Measurements from ENCODE around the gene ACSM4.
A peak's percentile ranks its signal among the peaks of the same experiment; 100 is the strongest.
"Not testable (repeated sequence)": the region's sequence is repeated elsewhere in the genome, so short reads cannot be mapped to it uniquely, and the experiment has no call there.

The ACSM4 gene, protein sequence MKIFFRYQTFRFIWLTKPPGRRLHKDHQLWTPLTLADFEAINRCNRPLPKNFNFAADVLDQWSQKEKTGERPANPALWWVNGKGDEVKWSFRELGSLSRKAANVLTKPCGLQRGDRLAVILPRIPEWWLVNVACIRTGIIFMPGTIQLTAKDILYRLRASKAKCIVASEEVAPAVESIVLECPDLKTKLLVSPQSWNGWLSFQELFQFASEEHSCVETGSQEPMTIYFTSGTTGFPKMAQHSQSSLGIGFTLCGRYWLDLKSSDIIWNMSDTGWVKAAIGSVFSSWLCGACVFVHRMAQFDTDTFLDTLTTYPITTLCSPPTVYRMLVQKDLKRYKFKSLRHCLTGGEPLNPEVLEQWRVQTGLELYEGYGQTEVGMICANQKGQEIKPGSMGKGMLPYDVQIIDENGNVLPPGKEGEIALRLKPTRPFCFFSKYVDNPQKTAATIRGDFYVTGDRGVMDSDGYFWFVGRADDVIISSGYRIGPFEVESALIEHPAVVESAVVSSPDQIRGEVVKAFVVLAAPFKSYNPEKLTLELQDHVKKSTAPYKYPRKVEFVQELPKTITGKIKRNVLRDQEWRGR

DNA sequence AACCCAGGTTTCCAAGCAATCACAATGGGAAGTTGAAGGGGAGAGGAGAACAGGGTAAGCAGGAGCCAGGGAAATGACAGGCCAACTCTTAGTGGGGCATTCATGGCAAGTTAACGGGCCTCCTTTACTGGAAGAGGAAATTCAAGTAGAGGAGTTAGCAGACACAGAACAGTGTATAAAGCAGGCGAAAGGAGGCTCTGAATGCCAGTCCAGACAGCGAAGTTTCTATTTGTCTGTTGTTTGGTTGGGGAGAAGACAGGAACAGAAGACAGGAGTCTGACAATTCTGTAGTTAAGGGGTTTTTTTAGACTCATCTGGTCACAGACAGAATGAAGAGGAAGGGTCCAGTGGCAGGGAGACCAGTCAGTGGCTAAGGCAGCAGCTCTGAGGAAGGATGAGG, at the start of gene ACSM4:
Gene ACSM4 (plus strand): TSS at position 301 of the 400 bp plus-strand sequence. CDS start 260 bp downstream, outside the sequence.
- no peak for DNase-seq (ENCODE audit: low read depth)

DNA sequence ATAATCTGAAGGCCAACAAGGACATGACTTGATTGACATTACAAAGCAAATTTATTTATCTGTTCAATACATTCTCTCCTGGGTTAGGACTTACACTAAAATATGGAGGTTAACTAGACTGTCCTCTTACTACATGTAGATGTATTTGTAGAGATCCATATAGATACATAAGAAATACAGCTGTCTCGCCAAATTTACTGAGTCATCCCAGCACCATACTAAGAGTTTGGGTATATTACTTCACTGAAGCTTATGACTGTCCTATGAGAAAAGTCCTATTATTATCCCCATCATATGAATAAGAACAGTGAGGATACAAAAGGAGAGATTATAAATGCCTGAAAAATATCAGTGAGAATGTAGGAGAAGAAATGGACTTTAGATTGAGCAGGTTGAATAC, 44.8 kb upstream of the ACSM4 start:
- no peak for DNase-seq (ENCODE audit: low read depth)

DNA sequence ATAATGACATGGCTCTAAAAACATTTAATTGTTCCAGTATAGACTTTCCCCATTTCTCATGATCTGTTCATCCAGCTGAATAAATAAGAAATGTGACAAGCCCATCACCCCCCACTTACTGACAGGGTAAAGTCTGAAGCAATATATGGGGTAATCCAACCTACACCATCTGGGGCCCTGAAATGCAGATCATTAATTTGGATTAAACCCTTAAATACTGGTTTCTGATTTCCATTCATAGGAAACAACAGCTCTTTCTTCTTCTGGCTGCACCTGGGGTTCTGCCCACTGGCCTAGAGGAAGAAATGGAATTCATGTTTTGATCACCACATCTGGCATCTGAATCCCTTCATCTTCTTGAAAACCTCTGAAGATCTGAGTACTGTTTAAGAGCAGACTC, 39.3 kb upstream of the ACSM4 start:
- DNase-seq (ENCODE audit: low read depth) = no peak

DNA sequence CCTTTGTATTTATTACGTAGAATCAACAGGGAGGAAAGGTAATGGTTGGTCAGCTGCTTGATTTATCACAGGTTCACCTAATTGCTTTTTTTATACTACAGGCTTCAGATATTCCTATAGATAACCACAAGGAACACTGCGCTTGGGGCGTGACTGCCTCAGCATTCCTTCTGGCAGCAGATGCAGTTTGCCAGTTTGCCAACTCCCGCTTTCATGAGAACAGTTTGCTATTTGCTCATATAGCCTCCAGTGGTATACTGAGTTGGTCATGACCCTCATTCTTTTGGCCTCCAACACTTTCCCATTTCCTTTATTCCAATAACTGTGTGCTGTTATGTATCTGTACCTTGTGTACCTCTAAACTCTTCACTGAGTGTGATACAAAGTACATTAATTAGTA, 38.6 kb upstream of the ACSM4 start:
- no peak for DNase-seq (ENCODE audit: low read depth)

DNA sequence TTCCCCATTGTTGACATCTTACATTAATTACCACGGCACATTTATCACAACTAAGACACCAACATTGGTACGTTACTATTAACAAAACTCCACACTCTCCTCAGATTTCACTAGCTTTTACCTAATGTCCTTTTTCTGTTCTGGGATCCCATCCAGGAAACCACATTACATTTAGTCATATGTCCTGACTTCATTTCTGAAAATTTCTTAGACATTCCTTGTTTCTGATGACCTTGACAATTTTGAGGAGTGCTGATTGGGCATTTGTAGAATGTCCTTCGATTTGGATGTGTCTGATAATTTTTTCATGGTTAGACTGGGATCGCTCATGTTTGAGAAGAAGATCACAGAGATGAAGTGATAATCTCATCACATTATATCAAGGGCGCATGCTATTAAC, 34.6 kb upstream of the ACSM4 start:
- no peak for DNase-seq (ENCODE audit: low read depth)

DNA sequence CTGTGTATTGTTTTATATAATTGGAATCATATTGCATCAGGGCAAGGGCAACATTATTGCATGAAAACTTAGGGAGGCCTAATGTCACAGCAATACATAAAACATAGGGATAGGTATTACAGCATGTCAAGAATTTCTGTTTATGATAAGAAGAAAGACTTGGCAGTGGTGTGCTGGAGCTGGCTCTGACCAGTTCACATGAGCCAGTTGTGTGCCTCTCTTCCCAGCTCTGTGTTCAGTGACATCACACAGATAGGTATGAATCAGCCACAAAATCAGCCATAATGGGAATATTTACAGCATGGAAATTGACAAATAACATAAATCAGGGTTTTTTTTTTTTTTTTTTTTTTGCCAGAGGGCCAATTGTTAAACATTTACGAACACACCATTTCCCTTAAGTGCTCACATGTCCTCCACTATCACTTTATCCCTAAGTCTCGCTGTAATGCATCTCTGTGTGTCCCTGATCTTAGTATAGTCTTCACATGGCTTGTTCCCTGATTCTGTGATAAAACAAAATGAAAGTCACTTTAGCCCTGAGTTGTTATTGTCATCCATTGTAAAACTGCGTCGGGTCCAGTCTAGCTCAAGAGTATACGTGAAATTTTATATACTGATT, 31.9 kb upstream of the ACSM4 start:
- DNase-seq (ENCODE audit: low read depth) = no peak

DNA sequence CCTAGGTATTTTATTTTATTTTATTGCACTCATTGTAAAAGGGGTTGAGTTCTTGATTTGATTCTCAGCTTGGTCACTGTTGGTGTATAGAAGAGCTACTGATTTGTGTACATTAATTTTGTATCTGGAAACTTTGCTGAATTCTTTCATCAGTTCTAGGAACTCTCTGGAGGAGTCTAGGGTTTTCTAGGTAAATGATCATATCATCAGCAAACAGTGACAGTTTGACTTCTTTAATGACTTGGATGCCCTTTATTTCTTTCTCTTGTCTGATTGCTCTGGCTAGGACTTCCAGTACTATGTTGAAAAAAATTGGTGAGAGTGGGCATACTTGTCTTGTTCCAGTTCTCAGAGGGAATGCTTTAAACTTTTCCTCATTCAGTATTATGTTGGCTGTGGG, 28.4 kb upstream of the ACSM4 start:
- not testable (repeated sequence) for DNase-seq (ENCODE audit: low read depth)

DNA sequence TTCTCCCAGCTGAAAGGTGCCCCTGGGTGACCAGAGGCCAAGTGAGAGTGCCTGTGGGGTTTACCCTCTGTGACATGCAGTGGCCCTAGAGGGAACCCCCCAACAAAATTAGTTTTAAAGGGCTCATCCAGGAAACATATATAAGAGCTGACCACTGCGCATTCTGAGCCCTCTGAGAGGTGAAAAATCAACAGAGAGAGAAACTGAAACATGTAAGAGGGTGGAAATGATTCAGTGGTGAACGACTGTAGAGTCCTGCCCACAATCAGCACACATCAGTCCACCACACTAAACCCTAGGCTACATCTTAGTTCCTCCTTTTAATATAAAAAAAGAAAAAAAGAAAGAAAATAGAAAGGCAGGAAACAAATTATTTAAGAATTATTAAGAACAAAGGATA, 21.0 kb upstream of the ACSM4 start:
- DNase-seq (ENCODE audit: low read depth) = no peak

DNA sequence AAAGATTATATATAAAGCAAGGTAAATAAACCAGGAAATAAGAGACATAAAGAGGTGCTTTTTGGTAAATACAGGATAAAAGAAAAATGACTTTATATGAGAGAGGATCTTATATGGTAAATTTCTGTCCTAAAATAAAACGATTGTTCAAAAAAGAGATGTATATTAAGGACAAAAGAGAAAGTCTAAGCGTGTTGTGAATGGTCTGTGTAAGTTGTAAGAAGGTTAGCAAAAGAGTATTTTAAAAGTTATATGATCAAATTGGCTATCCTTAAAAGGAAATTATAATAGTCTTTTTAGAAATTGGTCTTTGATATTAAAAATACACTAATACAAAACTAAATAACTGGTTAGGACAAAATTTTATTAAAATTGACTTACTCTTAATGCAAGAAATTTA, 14.1 kb upstream of the ACSM4 start:
- DNase-seq (ENCODE audit: low read depth) = no peak

DNA sequence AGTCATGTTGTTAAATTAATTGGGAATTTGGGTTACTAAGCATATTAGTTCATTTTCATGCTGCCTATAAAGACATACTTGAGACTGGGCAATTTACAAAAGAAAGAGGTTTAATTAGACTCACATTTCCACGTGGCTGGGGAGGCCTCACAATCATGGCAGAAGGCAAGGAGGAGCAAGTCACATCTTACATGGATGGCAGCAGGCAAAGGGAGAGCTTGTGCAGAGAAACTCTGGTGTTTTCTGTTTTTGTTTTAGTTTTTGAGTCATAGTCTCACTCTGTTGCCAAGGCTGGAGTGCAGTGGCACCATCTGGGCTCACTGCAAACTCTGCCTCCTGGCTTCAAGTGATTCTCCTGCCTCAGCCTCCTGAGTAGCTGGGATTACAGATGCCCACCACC, 13.3 kb upstream of the ACSM4 start:
- DNase-seq (ENCODE audit: low read depth) = not testable (repeated sequence)

DNA sequence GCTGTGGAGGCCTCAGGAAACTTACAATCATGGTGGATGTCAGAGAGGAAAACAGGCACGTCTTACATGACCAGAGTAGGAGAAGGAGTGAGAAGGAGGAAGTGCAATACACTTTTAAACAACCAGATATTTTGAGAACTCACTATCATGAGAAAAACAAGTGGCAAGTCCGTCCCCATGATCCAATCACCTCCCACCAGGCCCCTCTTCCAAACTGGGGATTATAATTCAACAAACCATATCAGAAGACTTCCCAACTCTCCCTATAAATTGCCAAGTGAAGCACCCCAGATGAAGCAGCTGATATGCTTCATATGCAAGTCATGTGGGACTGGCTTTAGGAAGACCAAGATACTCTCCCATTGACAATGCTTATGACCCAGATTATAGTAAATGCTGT, 11.6 kb upstream of the ACSM4 start:
- no peak for DNase-seq (ENCODE audit: low read depth)

DNA sequence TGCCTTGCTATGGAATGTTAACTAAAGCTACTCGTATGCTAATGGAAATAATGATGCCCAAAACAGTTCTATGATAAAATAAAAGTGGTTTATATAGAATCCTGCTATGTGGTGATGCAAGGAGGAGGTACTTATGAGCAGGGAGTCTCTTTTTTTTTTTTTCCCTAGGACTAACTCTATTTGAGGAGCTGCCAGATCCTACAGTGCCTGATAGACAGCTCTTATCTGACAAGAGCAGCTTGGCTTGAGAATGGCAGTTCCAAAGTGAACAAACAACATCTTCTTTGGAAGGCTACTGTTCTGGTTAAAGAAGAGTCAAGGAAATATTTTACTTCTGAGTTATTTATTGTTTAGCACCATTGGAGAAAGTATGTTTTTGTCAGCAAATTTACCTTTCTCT, 10.2 kb upstream of the ACSM4 start:
- no peak for DNase-seq (ENCODE audit: low read depth)

DNA sequence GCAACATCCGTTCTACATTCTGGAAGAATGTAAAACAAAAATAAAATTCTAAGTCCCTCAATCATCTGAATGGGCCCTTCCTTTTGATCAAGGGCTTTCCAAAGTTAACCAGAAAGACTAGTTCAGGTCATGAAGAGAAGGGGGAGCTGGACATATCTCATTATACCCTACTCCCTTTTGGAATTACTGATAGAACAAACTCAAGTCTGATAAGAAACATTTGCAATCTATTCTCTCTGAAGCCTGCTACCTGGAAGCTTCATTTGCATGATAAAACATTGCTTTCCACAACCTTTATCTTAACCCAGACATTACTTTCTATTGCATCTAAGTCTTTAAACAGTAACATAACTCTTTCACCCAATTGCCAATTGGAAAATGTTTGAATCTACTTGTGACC, 8.3 kb upstream of the ACSM4 start:
- no peak for DNase-seq (ENCODE audit: low read depth)

DNA sequence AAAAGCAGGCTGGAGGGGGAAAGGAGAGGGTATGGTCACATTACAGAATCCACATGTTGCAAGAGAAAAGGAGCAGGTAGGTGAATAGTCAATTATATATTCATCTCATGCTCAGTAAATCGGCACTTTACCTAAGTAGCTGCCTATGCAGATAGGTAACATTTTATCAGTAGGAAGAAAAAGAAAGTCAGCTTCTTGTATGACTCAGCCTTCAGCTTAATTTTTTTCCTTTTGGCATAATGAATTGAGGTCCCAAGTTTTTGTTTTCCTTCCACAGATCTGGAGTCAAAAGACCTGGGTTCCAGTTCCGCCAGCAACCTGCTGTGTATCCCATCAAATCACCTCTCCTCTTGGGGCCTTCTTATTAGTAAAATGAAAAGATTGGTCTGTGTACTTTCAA, 6.0 kb upstream of the ACSM4 start:
- no peak for DNase-seq (ENCODE audit: low read depth)

DNA sequence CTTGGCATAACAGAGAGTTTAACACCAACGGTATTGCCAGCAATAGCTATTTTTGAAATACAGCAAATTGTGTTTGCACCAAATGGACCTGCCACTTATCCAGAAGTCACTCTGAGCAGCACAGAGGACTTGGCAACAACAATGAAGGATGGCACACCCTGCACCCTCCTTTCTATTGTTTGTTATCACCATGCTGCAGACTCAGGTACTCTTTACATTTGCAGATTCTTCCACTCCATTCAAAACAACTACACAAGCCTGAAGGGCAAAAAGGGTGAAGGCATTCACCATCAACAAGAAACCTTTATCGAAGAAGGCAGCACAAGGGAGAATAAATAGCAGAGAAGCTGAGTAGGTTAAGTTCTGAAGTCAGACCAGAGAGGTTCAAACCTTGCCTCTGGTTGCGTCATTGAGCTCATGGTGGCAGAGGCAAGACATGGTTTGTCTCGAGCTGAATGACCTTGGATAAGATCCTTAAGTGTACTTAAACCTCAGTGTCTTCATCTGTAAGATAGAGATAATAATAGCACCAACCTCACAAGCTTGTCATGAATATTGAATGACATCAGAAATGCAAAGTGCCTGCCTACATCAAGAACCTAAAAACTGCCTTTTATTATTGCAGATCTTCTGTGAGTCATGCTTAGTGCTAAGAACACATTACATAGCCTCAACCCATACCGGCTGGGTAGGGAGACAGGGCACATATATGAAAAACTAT, 1.4 kb upstream of the ACSM4 start:
- DNase-seq (ENCODE audit: low read depth) = no peak

DNA sequence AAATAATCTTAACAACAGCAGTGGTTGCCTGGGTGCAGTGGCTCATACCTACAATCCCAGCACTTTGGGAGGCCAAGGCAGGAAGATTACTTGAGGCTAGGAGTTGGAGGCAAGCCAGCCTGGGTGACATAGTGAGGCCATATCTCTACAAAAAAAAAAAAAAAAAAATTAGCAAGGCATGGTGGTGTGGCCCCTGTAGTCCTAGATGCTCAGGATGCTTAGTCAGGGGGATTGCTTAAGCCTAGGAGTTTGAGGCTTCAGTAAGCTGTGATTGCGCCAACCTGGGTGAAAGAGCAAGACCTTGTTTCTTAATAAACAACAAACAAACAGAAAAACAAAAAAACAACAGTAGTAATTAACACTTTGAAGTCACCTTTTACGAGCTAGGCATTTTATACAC, 642 bp upstream of the ACSM4 start:
- peak; percentile 48 for DNase-seq (ENCODE audit: low read depth)

DNA sequence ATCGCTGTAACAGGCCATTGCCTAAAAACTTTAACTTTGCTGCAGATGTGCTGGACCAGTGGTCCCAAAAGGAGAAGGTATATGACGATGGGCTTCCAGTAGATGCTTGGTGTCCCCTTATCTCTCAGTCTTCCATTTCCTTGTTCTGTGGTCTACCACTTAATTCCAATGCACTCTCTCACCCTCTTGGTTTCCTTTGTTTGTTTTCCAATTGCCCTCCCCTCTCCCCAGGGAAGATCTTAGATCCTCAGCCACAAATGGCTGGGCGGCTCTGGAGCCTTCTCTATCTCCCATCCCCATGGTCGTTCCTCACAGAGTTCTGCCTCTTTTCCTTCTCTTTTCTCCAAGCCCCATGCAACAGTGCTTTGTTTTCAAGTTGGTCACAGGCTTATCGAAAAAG, 584 bp downstream of the ACSM4 start:
- no peak for DNase-seq (ENCODE audit: low read depth)

DNA sequence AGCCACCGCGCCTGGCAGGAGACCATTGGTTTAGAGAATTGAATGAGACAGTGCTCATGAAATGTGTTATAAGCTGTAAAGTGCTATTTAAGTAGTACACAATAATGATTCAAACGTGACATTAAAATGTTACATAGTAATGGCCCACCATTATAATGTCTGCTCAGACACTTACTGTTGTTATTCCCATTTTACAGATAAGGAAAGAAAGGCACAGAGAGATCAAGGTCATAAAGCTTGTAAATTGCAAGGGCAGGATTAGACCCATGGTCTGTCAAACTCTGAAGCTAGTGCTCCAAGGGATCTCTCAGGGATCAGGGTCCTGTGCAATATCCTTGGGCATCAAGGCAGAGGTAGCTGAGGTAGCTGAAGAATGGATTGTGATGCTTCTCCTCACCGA, 6.2 kb downstream of the ACSM4 start:
- no peak for DNase-seq (ENCODE audit: low read depth)

DNA sequence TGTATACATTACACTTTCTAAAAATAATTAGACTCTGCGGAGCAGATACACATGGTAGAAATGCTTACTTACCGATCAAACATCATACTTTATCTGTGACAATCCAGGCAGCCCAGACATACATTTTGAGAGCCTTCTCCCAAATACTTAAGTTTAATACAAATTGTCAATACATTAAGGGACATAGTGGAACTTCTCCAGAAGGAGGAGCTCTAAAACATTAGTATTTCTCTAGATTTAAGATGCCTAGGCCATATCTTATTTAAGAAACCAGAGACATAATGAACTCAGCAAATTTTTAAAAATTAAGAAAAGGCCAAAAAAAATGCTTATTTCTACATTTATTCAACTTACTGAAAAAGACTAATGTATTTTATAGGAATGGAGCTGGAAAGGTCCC, 16.1 kb downstream of the ACSM4 start:
- DNase-seq (ENCODE audit: low read depth) = no peak

DNA sequence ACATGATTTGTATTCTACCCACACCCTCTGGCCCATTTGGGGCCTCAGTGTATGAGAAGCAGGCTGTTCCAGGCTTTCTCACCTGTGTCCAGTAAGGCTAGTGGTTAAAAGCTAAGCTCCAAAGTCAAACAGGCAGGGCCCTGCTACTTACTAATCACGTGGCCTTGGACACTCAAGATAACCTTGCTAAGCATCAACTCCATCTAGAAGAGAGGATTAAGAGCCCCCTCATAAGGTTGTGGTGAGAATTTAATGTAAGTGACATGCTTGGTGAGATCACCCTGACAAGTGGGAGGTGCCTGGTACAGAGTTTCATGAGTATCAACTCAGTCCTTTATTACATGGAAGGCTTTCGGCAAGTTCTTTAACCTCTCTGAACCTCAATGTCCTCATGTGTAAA, 17.8 kb downstream of the ACSM4 start:
- no peak for DNase-seq (ENCODE audit: low read depth)

DNA sequence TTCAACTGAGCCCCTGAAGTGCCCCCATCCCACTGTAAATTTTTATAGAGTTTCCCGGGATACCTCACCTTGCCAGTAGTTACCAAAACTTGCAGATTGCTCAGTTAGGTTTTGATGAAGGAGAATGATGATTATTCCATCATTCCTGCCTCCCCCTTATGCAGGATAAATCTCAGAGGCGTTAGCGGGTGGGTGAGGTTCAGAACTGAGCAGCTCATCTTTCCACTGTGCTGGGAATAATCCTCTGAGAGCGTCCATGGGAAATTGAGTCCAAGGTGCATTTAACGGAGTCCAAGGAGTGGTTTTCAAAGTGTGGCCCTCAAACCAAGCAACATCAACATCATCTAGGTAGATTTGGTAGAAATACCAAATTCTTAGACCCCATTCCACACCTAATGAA, 18.7 kb downstream of the ACSM4 start:
- DNase-seq (ENCODE audit: low read depth) = no peak

DNA sequence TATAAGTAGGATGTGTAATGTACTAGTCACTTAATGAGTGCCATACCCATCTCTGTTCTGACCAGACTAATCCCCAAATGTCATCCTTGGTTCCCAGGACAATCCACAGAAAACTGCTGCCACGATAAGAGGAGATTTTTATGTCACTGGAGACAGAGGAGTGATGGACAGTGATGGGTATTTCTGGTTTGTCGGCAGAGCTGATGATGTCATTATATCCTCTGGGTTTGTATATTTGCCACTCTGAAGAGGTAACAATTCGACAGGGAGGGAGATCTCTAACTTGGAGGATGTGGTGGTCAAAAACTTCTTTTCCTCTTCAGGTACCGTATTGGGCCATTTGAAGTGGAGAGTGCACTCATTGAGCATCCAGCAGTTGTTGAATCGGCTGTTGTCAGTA, 20.3 kb downstream of the ACSM4 start:
- no peak for DNase-seq (ENCODE audit: low read depth)

DNA sequence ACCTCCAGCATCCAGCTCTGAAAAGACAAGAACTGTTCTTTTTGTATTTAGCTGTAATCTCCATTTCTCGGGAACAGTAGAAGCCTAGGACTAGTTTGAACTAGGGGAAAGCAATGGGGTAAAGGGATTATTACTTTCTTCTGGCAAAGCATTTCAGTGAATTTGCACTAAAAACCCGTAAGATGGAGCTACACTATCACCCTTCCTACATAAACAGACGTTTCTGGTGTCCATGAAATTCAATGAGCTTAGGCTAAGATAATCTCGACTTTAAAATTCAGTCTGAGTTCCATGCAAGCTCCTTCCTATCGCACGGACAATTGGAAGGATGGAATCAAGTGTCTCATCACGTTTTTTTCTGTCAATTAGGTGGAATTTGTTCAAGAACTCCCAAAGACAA, 24.0 kb downstream of the ACSM4 start:
- no peak for DNase-seq (ENCODE audit: low read depth)
